Fibroblast of villous mesenchyme (primary cell): Measurements from ENCODE around the gene MAP2. TPM values are rescaled to one million over a fixed set of nuclear protein-coding genes. Genes with fewer than 3 reads are reported as not detected.

Experiments
- DNase-seq: peaks from one replicate; pipeline ENCODE4 v3.0.0-alpha.2; 2010; ENCODE audit warnings: low read depth
- H3K4me3 ChIP-seq: 2 replicates; pipeline ENCODE4 v1.5.1; 2011; ENCODE audit warnings: low read depth, mild to moderate bottlenecking, low read length
- total RNA-seq: library from RNA; depleted of rRNA; stranded (reverse); fragments of >200 nt; gene quantifications from 2 replicates; pipeline ENCODE4 v1.2.3, GENCODE V29; 2012
- TF ChIP-seq, protein P1 (sequence below): IDR thresholded peaks from 2 replicates; pipeline ENCODE4 v1.5.1; 2012; ENCODE audit warnings: low read depth, mild to moderate bottlenecking, low read length; ENCODE audit not compliant: insufficient read depth

MAP2 gene
- total RNA-seq, 1 donor: 37.1 TPM

DNA sequence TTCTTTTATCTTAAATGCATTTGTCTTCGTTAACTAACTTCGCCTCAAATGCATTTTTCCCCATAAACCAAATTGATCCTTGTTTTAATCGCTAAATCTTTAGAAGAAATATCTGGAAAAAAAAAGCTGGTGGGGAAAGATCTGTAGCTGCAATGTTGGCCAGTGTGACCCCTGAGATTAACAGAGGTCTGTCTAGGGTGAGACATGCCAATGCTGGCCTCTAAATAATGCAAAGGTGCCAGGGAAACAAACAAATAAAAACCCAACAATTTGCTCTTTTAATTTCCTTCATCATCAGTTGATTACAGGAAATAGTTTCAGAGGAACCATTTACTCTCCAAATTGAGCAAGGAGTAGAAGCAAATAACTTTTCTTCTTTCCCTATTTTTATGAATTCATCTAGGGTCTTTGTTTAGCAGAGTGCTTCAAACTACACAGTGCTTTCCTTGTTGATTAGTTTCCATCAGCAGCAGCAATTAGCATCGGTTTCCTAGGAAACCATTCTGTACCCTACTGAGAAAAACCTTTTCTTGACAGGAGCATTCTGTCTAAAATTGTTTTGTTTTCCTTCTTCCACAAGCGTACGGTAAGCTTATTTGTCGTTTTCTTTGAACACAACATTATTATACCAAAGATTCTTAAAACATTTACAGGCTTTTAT is 247.3 kb downstream of the MAP2 start:
- DNase-seq: no peak
- H3K4me3 ChIP-seq: no peak overlapping the region
- TF ChIP-seq, protein P1, sequence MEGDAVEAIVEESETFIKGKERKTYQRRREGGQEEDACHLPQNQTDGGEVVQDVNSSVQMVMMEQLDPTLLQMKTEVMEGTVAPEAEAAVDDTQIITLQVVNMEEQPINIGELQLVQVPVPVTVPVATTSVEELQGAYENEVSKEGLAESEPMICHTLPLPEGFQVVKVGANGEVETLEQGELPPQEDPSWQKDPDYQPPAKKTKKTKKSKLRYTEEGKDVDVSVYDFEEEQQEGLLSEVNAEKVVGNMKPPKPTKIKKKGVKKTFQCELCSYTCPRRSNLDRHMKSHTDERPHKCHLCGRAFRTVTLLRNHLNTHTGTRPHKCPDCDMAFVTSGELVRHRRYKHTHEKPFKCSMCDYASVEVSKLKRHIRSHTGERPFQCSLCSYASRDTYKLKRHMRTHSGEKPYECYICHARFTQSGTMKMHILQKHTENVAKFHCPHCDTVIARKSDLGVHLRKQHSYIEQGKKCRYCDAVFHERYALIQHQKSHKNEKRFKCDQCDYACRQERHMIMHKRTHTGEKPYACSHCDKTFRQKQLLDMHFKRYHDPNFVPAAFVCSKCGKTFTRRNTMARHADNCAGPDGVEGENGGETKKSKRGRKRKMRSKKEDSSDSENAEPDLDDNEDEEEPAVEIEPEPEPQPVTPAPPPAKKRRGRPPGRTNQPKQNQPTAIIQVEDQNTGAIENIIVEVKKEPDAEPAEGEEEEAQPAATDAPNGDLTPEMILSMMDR: no peak

DNA sequence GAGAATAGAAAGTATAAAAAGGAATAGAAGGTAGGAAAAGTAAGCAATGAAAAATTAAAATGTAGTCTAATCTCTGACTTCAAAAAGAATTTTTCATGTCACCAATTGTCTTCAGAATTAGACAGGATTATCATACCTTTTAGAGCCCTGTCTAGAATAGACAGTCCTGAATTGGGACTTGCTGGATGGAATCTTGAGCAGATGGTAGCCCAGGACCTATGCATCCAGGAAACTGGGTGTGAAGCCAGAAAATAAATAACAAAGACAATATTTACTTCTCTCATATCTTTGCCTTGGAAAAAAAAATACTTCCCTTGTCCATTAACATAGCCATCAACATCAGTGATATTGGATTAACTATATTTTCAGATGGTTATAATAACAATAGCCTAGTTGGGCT is 250.0 kb downstream of the MAP2 start:
- no peak overlapping the region for H3K4me3 ChIP-seq
- TF ChIP-seq, protein P1: no peak
- DNase-seq: no peak

DNA sequence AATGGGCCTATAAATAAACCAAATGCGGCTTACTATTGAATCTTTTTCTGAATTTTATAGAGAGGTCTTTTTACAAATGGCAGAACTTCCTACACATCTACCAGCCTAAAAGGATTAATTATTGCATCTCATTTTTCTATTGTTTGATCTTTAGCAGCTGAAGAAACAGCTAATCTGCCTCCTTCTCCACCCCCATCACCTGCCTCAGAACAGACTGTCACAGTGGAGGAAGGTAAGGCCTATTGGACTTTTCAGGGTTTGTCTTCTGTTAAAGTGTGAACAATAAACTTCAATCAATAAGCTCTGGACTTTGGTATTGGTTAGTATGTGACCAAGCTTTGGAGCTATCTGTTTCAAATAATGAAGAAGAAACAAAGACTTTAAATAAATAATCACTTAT is 256.7 kb downstream of the MAP2 start:
- DNase-seq: no peak
- H3K4me3 ChIP-seq: no peak overlapping the region
- TF ChIP-seq, protein P1: no peak

DNA sequence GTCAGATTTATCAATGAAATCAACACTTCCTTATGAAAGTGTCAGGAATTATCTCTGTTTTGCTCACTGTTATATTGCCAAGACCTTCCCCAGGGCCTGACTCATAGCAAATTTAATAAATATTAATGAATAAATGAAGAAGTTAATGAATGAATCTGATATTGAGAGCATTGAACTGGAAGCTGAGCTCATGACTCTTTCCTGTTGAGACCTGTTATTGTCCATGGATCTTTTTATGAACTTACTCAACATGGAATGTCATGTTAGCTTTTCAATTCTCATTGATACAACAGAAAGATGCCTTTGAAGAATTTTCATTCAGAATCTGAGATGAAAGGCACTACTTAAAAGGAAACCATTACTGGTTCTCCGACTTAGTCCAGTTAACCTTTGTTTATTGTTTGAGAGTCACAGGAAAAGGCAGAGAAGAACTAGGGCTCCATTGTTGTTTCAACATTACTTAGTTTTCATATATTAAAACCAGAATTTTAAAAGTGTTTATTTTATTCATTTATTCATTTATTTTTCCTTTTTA is 257.4 kb downstream of the MAP2 start:
- TF ChIP-seq, protein P1: no peak
- no peak overlapping the region for H3K4me3 ChIP-seq
- no peak for DNase-seq

GRCh38 chr2:209682646-209683045 is 258.8 kb downstream of the MAP2 start:
- TF ChIP-seq, protein P1: no peak
- DNase-seq: no peak
- H3K4me3 ChIP-seq: no peak overlapping the region

DNA sequence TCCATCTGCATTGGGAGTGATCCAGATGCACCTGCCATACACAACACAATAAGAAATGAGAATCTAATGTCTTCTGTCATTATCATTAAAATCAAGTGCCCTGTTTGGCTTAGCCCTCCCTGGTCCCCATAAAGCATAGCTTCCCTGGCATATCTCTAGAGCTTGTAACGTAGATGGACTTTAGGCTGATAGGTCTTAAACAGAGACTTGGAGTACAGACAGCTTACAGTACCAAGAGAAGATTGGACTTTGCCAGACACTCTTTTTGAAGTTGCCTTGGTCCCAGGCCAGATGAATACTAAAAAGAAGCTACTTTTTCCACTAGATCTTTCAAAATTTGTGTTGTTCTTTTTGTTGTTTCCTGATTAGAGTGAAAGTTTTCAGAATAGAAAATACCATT is 261.5 kb downstream of the MAP2 start:
- no peak overlapping the region for H3K4me3 ChIP-seq
- no peak for DNase-seq
- TF ChIP-seq, protein P1: no peak

GRCh38 chr2:209685963-209686362 is 262.1 kb downstream of the MAP2 start:
- no peak for DNase-seq
- TF ChIP-seq, protein P1: no peak
- H3K4me3 ChIP-seq: no peak overlapping the region
